Hypothalamus (tissue), 51 donors: Measurements from ENCODE around the gene DYRK1A.
"Not testable (repeated sequence)": the region's sequence is repeated elsewhere in the genome, so short reads cannot be mapped to it uniquely, and the experiment has no call there.

Source experiments
- DNase-seq, 51 donors: peaks; one replicate each; lab custom pipeline; 2025; lab: John Stamatoyannopoulos, UW

DYRK1A gene

DNA sequence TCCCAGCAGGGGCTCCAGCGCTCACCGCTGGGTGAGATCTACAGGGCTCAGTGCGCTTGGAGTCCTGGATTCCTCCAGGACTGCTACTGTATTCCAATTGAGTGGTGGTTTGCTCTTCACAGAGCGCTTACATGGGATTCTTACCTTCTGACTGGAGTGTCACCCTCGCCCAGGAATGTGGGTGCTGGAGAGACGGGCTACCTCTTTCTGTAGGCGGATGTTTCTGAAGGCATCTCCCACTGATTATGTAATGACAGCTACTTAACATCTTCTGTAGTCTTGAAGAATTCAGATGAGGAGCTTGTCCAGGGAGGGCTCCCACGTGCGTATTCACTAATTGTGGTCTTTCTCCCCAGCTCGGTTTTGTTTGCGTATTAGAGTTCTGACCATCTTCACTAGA lies 154.2 kb downstream of the DYRK1A start:
- DNase-seq, result no peak

DNA sequence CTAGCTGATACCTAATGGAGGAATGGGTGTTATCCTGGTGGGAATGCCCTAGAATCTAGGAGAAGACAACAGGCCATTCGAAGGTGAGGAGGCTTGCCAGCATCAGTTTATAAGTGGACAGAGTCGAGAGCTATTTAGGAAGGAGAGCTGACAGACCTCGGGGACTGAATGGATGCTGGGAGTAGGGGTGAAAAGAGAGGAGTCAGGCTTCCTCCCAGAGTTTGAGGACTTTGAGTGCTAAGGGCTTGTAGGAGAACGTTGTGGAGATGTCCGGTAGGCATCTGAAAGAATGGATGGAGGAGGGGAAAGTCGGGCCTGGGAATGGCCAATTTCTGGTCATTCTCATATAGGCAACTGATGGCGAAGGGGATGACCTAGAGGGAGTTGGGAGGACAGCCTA lies 155.1 kb downstream of the DYRK1A start:
- no peak for DNase-seq

DNA sequence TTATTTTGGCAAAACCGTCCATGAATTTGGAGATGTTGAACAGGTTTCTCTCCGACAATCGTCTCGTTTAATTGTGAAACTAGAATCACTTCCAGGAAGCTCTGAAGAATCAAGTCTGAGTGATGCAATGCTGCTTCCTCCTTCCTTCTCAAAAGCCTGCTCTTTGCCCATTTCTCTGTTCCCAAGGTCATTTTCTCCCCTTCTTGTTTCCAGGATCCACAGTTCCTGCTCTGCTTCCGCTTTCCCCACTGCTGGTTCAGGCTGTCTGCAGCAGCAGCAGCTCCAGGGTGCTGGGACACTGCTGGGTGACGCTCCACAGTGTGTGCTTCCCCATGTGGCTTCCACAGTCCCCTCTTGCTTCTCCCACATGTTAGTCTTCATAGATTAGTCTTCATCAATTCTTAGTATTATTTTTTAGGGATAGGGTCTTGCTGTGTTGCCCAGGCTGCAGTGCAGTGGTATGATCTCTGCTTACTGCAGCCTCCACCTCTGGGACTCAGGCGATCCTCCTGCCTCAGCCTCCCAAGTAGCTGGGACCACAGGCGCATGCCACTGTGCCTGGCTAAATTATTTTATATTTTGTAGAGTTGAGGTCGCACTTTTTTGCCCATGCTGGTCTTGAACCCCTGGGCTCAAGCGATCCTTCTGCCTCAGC lies 156.2 kb downstream of the DYRK1A start:
- DNase-seq, result no peak

DNA sequence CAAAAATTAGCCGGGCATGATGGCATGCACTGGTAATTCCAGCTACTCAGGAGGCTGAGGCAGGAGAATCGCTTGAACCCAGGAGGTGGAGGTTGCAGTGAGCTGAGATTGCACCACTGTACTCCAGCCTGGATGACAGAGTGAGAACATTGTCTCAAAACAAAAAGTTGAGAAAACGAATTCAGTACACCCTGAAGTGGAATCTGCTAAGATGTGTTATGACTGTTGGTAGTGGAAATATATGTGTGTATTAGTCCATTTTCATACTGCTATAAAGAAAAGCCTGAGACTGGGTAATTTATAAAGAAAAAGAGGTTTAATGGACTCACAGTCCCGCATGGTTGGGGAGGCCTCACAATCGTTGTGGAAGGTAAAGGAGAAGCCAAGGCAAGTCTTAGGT lies 158.4 kb downstream of the DYRK1A start:
- DNase-seq, result not testable (repeated sequence)

DNA sequence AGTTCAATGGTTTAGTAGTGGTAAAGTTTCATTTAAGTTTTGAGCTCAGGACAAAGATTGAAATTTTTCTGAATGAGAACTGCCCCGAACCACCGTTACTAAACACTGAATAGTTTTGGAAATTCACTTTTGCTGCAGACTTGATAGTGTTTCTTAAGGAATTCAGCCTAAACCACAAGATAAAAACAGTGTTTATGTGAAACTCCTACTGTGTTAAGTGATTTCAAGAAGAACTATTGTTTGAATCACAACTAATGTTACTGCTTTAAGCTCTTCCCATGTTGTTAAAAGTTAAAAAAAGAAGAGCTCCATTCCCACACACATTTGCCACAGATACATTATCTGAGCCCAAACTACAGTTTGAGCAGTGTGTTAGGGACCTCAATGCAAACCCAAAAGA lies 159.2 kb downstream of the DYRK1A start:
- no peak for DNase-seq

DNA sequence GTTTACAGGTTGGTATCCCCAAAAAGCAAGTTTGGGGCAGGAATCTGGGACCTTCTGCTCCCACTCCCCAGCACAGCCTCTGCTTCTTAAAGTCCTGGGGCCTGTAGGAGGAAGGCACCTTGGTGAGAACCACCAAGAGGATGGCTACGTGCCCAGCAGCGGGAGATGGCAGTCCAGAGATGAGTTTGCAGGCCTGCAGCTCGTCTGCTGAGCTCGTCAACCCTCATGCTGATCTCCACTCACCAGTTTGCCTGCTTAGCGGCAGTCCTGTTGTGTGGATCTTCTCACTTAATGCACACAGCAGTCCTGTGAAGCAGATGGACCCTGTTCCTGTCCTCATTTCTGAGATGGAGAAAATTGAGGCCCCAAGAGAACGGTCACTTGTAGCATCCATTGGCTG lies 160.5 kb downstream of the DYRK1A start:
- DNase-seq, result no peak

DNA sequence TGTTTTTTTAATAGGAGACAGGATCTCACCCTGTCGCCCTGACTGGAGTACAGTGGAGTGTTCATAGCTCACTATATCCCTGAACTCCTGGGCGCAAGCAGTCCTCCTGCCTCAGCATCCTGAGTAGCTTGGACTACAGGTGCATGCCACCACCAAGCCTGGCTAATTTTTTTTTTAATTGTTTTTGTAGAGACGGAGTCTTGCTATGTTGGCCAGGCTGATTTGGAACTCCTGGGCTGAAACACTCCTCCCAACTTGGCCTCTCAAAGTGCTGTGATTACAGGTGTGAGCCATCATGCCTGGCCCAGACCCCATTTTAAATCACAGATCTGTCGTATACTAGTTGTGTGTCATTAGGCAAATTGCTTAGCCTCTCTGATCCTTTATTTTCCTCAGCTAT lies 161.1 kb downstream of the DYRK1A start:
- DNase-seq, result no peak

DNA sequence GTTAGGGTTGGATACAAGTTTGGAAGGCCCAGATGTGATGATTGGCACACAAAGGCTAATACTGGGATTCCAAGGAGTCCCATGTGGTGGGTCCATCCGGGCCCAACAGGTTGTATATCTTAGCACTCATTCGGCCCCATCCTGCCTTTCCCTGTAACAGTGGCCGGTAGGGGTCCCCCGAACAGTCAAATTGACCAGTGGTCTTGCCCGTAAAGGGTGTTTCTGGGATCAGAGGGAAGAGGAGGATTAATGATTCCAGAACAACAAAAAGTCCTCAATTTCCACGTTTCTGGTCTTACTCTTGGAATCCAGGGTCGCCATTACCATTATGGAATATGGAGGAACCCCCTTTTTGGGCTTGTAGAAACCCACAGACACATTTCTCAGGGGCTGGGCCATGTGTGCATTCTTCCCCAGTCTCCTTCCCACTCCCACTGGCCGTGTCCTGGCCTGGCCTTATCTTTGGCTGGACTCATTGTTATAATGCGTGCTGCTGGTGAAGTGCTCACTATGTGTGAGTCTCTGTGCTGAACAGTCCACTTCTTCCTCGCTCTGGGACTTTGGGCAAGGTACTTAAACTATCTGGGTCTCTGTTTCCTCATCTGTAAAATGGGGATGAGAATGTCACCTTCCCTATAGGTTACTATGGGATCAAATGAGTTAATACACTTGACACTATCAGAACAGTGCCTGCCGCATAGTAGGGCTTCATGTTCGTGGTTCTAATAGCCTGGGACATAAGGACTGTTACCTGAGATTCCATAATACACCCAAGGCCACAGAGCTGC lies 161.8 kb downstream of the DYRK1A start:
- no peak for DNase-seq

DNA sequence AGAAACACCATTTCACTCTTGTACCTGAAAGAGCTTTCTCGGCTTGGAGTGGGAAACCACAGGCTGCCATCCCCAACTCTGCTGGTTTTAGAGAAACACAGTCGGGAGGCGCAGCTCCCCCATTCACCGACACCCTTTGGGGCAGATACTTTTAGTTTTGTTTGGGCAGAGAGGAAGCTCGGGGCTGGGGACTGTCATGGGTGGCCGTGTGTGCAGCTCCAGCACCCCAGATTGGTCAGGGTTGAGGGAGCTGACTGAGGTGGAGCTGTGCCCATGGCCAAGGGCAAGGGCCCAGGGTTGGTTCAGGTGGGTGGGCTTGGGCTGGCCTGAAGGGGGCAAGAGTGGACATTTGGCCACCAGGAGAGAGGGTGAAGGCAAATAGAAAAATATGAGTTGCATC lies 163.1 kb downstream of the DYRK1A start:
- no peak for DNase-seq

DNA sequence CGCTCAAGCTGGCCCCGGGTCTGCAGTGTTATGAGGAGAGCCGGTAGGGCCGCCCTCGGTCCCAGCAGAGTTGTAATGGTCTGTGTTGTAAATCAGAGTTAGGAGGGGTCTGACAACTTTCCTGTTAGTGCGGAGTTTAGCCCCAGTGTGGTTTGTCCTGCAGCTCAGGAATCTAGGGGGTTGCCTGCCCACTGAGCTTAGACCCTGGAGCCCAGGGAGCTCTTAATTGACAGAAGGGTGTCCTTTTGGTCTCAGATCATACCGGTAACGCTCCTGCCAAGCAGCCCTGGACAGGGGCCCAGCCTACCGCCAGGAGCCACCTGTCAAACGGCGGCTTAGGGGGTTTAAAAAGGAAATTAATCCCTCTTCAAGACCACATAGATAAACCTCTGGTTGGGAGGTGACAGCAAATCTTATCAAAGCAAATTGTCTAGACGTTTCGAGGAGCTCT lies 164.4 kb downstream of the DYRK1A start:
- DNase-seq, result no peak

DNA sequence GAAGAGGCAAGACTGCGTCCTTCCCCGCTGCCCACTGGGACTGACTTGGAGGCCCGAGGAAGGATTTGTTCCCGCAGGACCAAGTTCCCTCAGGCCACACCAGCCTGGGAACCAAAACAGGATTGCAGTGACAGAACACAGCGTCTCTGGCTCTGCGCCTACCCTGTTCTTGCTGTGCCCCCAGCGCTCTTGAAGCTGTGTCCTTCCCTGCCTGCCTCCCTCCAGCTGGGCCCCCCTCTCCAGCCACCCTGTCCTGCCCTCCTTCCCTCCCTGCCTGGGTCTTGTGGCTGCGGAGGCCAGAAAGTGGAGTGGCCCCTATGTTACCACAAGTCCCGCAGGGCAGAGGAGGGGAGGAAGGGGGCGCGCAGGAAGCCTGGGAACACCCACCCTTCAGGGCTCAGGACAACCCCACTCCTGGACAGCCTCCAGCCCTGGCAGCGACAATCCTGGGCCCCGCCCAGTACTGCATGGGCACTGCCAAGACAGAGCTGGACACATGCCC lies 164.9 kb downstream of the DYRK1A start:
- DNase-seq, result peak in 28 of 51 donors; percentile 8 to 80 (median 36)

DNA sequence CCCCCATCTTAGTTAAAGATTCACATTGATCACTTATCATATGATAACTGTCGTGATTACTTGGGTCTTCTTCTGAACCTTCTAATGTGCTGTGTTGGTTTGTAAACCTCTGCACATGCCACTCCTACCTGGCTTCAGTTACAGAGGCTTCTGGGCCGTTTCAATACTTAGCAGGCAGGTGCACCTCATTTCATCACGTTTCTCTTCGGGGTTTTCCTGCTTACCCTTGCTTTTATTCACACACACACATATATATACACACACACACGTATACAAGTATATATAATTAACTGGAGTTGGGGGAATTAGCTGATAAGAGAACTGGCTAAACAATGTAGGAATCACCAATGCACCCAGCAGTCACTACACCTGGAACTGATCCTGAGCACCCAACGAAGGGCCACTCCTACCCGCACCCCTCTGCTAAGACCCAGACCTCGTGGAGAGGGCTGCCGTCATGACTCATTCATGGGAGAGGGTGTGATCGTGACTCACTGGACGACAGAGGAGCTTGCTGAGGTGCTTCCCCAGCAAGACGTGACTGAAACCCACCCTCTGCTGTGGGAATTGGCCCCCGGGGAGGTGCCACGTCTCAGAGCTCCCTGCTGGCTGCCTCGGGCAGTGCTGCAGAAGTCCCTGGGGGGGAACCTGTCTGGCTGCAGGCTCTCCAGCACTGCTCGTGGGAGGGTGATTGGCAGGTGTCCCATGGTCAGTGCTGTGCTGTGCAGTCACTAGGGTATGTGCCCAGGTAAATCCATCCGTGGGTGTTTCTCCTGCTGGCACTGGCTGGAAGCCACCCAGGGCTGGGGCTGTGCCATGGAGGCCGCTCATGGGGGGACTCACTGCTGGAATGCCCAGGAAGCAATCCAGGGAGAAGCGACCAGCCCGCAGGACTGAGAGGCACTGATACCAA lies 166.6 kb downstream of the DYRK1A start:
- DNase-seq, result peak in 1 of 51 donors; percentile 6

DNA sequence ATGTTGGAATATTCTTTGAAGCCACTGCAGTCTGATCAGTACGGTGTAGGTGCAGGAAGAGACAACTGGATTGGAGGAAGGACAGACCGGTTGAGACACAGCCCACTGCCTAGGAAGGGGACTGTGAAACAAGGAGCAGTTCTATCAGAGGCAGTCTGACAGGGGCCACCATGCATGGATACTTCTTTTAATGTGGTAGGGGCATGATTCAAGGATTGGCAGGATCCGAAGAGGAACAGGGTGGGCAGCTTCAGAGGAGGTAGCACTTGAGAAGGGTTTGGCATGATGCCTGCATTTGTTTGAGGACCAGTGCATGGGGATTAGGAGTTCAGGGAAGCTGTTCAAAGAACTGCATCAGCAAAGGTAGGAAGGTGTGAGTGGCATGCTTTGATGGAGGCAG lies 167.9 kb downstream of the DYRK1A start:
- no peak for DNase-seq

DNA sequence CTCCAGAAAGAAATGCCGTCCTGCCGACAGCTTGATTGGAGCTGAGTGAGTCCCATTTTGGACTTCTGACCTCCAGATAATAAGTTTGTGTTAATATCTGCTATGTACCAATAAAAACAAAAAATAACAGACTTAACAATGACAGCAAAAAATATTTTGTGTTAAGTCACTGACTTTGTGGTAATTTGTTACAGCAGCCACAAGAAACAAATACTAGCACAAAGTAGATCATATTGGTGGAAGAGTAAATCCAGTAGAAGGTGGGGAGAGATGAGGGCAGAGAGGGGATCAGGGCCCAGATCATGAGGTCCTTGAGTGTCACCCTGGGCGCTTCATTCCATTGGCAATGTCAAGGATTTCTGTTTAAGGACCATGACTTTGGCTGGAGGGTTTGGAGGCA lies 168.6 kb downstream of the DYRK1A start:
- DNase-seq, result no peak

DNA sequence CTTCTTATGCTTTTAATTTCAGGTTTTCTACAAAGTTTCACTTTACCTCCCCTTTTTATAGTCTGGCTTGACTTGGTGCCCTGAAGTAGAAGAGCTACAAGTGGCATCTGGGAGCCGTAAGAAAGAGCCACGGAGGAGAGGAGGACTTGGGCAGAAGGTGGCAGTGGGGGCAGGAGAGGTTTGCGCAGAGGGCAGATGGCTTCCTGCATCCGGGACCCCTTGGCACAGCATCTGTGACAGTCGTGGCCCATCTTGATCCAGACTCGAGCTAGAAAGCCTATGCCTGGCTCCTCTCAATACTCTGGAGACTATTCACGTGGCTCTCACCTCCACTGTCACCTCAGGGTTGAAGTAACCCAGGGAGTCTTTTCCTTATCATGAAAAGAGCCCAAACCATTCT lies 169.1 kb downstream of the DYRK1A start:
- DNase-seq, result no peak

DNA sequence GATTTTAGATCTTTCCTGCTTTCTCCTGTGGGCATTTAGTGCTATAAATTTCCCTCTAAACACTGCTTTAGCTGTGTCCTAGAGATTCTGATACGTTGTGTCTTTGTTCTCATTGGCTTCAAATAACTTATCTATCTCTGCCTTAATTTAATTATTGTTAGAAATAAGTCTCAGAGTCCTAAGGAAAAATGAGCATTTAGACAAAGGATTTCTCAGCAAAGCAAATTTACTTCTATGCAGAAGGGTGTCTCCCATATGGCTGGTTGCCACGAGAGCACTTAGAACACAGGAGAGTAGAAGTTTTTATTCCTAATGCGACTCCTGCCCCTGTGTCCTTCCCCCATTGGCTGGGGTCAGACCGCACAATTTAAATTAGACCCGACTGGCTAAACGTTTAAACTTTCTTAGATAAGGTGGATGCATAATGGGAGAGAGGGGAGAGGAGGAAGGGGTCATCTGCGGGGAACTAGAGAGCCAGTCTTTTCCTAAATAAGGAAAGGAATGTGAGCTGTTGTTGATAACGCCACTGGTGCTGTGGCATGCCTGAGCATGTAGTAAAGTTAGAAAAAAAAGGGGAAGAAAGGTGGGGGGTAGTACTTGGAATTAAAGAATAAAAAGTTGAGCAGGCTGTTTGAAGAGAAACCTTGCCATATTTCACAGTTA lies 170.2 kb downstream of the DYRK1A start:
- DNase-seq, result no peak

DNA sequence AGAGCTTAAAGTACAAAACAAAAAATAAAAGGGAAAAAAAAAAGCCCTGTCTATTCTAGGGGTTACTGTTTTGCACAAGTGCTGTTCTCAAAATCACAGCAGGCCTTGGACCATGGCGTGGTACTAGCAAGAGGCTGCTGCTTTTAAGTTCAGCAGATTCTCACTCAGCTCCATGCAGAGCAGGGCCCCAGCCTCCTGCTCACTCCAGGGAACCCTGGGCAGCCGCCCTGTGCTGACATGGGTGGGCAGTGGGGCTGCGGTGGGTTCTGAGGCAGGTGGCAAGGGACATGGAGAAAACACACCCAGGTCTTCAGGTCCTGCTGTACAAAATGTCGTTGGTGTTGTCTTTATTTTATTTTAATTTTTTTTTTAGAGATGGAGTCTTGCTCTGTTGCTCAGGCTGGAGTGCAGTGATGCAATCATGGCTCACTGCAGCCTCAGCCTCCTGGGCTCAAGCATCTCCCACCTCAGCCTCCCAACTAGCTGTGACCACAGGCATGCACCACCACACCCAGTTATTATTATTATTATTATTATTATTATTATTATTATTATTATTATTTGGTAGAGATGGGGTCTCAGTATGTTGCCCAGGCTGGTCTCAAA lies 170.9 kb downstream of the DYRK1A start:
- no peak for DNase-seq

DNA sequence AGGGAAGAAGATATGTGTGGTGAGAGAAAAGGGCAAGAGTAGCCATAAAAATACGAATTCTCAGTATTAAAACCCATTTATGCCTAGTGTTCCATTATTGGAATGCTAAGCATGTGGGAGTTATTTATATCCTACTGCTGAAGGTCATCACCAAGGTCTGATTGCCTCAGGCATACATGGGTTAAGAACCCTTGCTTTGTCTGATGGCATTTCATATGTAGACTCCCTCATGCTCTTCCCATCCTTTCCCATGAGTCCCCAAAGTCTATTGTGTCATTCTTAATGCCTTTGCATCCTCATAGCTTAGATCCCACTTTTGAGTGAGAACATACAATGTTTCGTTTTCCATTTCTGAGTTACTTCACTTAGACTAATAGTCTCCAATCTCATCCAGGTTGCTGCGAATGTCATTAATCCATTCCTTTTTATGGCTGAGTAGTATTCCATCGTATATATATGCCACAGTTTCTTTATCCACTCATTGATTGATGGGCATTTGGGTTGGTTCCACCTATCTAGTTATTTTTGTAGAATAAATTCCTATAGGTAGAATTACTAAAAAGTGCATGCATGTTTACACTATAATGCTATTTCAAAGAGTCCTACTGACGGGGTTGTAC lies 172.5 kb downstream of the DYRK1A start:
- DNase-seq, result no peak

DNA sequence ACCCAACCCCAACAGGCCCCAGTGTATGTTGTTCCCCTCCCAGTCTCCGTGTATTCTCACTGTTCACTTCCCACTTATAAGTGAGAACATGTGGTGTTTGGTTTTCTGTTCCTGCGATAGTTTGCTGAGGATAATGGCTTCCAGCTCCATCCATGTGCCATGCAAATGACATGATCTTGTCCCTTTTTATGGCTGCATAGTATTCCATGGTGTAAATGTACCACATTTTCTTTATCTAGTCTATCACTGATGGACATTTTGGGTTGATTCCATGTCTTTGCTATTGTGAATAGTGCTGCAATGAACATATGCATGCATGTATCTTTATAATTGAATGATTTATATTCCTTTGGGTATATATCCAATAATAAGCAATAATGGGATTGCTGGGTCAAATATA lies 174.6 kb downstream of the DYRK1A start:
- not testable (repeated sequence) for DNase-seq

DNA sequence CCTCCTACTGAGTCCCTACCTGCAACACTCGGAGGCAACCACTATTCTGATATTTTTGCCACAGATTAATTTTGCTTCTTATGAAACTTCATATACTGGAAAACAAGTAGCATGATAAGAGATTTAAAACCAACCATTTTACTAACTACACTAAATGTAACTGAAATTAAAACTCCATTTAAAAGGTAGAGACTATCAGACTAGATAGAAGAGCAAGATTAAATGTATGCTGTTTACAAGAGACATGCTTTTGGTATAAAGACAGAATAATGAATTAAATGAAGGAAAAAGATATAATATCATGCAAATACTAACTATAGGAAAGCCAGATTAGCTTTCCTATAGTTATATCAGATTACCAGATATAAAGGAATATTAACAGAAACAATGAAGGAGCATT lies 175.9 kb downstream of the DYRK1A start:
- DNase-seq, result no peak
